Effector CD8-positive, alpha-beta T cell (primary cell): ENCODE measurements around the gene IQCK.
"Not testable (repeated sequence)": the region's sequence is repeated elsewhere in the genome, so short reads cannot be mapped to it uniquely, and the experiment has no call there.

Source experiments
- DNase-seq: peaks from one replicate; lab custom pipeline; 2025; lab: John Stamatoyannopoulos, UW

The IQCK gene

DNA sequence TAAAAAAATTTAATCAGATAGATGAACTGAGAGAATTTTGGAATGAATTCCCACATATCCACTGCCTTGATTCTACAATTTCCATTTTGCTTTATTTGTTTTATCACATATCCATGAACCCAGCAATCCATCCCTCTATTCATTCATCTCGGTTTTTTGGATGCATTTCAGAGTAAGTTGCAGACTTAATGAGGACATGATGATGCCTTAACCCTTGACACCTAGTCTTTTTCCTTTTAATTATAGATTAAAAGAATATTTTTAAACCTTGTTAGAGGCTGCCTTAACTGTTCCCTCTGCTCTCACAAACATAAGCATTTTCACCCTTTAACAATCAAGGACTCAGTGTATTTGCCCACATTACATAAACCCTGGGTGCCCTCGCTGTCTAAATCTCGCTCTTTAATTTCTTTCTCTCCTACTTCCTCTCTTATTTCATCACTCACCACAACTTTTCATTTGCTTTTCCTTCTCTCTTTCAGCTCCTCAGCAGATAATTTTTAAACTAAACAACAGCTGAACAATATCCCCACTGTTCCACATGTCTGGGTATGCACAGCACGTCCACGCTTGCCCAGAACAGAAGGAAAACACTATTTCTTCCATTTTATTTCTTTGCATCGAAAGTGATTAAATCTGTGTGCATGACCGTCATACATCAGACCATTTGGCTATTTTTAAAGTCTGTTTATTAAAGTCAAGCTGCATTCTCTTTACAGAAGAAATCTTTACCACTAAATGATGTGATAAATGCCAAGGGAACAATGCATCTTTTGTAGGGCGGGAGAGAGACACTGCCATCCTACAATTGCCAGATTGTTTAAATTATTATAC, 39.9 kb downstream of the IQCK start:
- DNase-seq = no peak

DNA sequence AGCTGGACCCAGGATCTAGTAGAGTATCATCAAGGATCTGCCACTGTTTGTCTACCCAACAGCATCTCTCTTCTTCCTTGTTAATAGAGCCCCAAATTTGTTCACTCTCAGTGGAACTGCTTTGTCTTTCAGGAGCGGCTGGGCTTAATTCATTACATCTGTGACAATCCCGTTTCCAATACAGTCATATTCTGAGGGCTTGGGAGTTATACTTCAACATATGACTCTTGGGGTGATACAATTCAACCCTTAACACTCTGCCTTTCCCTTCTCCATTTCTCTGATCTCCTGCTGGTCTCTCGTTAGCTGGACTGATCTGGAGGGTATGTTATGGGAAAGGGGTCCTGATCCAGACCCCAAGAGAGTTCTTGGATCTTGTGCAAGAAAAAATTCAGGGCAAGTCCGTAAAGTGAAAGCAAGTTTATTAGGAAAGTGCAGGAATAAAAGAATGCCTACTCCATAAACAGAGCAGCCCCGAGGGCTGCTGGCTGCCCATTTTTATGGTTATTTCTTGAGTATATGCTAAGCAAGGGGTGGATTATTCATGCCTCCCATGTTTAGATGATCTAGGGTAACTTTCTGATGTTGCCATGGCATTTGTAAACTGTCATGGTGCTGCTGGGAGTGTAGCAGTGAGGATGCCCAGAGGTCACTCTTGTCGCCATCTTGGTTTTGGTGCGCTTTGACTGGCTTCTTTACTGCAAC, 42.4 kb downstream of the IQCK start:
- no peak for DNase-seq

DNA sequence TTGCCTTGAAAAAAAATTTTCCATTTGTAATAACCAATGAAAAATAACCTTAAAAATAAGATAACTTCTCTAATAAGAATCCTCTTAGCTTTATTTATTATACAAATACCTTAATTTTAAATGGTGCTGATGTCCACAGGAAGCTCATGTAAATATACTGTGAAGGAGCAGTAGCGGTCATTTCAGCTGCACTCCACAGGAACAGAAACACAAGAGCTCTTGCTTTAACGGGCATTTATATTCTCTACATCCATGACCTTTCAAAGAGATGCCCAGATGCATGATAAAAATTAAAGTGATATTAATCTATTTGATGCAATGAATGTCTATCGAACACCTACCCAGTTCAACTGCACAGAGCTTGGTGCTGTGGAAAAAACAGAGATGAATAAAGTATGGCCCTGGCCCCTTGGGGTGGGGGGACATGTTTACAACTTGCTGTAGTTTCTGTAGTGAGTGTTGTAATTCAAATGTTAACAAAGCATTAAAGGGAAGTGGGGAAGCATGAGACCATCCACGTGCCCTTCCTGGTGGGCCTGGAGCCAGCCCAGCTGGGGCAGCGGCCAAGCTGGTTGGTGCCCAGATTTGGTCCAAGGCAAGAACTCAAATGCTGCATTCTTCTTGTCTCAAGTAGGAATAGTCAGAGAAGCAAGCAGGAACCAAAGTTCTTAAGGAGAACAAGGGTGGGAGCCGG, 47.9 kb downstream of the IQCK start:
- no peak for DNase-seq

DNA sequence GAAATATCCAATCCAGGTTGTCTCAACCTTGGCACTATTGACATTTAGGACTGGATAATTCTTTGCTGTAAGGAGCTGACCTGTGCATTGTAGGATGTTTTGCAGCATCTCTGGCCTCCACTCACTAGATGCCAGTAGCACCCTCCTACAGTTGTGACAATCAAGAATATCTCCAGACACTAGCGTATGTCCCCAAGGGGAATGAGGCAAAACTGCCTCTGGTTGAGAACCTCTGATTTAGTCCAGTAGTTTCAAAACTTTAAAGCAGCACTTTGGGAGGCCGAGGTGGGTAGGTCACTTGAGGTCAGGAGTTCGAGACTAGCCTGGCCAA, 48.4 kb downstream of the IQCK start:
- DNase-seq = no peak

DNA sequence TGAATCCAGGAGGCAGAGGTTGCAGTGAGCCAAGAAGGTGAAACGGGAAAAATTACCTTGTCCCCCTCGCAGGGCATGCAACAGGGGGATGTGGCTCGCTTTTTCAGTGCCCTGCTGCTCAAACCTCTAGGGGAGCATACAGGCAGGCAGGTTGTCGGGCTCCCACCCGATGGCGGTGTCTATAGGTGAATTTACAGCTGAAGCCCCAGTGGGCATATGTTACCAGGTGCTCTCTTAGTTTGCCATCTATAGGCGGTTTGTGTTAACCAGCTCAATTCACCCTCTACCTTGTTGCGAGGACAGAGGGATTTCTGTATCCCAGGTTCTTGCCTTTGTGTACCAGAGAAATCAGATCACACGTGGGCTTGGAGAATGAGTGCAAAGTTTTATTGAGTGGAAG, 48.9 kb downstream of the IQCK start:
- DNase-seq = no peak

DNA sequence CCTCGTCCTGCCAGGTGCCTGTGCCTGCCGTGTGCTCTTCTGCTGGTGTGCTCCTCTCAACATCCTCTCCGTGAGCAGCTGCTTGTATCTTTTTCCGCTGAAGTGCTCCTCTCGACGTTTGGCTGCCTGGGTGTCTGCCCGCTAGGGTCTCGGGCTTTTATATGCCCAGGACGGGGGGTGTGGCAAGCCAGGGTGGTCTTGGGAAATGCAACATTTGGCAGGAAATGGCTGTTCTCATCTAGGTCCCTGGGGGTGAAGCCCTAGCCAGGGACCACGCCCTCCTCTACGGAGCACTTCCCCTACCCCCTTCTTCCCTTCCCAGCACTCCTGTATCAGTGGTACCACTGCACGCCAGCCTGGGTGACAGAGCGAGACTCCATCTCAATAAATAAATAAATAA, 49.4 kb downstream of the IQCK start:
- no peak for DNase-seq

DNA sequence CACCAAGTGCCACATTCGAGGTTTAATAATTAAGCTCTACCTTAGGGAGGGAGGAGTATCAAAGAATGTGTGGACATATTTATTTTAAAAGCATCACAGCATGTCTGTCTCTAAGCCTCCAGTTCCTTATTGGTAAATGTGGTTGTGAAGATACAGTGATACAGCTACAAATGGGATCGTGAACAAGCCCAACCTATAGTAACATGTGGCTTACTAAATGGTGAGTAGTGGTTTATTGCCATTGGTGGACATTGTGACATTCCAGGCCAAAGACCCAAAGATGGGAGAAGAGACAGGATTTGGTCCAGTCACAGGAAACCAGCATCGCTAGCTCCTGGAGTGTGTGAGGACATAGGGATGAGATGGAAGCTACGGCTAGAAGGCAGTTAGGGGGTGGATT, 51.2 kb downstream of the IQCK start:
- no peak for DNase-seq

DNA sequence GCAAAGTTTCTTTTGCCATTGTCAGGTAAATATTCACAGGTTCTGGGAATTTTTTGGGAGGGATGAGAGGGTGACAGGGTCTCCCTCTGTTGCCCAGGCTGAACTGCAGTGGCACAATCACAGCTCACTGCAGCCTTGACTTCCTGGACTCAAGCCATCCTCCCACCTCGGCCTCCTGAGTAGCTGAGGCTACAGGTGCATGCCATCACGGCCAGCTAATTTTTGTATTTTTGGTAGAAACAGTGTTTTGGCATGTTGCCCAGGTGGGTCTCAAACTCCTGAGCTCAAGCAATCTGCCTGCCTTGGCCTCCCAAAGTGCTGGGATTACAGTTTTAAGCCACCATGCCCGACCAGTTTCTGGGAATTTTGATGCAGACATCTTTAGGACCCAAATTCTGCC, 53.0 kb downstream of the IQCK start:
- DNase-seq = no peak

DNA sequence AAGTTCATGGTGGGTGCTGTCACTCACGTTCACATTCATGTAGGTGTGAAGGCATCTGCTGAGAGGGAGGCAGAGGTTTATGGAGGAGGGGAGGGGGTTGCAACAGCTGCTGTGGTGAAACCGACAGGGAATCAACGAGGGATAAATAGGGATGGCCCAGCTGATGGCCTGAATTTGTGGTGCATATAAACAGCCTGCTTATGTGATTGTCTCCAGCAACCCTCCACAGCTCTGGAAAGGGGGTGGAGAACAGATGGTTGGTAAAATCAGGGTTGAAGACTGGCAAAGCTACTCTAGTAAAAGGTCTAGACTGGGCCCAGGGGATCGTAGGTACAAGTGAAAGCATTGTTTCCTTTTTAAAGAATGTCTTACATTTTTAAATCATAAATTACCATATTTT, 53.7 kb downstream of the IQCK start:
- no peak for DNase-seq

DNA sequence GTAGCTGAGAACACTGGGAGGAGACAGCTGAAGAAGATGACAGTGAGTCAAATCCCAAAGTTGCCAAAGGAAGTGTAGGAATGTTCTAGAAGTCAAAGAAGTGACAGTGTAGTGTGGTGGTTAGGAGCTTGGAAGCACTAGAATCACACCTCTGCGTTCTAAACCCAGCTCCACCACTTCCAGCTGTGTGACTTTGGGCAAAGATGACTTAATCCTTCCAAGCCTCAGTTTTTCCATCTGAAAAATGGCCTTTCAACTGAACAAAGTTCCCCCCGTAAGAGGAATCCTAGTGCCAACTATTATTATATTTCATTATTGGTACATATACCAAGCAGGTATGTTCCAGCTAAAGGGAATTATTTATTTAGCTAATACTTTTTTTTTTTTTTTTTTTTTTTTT, 56.0 kb downstream of the IQCK start:
- no peak for DNase-seq

DNA sequence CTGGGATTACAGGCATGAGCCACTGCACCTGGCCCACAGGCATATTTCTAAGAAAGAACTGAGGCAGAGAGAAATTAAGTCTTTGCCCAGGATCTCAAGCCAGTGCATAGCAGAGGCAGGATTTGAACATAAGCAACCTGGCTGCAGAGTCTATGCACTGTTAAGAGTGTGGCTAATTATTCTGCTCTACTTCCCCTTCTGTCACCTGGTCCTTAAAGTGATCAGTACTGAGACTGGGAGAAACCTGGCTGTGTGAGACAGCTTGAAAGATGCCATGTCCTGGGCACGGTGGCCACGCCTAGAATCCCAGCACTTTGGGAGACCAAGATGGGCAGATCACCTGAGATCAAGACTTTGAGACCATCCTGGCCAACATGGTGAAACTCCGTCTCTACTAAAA, 58.1 kb downstream of the IQCK start:
- no peak for DNase-seq

DNA sequence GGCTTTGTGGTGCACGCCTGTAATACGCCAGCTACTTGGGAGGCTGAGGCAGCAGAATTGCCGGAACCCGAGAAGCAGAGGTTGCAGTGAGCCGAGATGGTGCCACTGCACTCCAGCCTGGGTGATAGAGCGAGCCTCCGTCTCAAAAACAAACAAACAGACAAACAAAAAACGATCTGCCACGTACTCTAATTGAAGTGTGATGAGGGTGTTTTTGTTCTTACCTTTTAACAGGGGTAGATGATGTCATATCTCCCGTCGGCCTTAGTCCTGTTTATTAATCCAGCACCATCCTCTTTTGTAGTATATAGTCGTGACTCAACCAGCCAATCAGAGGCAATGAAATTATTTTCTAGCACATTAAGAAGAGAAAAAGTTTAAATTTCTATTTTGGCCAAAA, 58.5 kb downstream of the IQCK start:
- no peak for DNase-seq

DNA sequence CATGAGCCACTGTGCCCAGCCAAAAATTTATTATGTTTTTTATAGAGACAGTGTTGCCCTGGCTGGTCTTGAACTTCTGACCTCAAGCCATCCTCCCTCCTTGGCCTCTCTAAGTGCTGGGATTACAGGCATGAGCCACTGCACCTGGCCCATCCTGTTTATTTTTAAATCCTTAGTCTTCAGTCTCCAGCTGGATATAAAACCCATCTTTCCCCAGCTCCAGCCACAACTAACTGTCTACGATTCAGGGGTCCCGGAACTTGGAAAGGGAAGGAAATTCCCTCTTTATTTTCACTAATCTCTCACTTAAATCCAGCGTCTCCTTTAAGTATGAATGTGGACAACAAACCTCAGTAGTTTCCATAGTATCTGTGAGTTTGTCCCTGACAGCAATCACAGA, 62.2 kb downstream of the IQCK start:
- DNase-seq = no peak

DNA sequence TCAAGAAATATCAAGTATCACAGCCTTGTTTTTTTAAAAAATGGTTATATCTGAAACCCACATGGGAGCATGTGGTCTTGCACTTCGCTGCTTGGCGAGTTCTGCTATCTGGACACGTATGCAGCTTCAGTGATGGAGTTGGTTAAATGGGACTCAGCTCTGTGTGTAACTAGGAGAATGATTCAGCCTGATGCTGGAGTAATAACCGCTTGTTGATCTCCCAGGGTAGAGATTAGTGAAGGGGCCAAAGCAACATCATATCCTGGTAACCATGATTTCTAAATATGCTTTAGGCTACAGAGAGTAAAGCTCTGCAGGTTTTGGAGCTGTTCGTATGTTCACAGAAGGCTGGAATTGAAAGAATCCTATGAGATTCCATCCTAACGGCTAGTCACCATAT, 63.2 kb downstream of the IQCK start:
- no peak for DNase-seq

DNA sequence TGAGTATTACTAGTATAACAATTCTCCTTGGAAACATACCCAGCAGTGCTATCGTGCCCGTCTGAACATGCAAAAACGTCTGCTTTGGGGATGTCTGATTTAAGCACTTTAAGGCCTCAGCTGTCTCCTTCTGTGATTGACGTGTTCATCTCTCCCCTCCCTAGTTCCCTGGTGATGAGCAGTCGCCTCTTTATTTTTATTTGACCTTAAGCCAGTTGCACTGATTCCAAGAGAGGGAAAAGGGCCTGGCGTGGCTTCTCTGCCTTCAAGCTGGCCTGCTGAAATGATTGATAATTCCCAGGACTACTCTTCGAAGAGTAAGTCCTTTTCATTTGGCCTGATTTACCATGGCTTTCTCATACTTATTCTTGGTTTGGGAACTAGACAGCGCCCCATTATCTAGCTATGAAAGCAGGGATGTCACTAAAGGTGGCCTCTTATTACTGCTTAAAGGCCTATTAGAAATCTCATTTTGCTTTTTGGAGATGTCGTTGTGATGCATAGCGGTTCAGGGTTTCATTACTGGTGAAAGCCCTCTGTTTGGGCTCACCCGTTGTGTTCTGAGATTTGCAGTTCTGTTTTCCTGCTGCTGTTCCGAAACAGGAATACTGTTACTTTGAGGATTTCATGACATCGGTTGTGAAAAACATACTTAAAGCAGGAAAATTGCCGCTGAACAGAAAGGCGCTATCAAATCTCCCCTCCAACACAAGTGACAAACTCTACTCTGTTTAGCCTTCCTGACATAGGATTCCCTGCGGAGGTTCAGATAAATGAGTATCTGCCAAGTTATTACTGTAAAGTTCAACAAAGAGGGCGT, 65.5 kb downstream of the IQCK start:
- DNase-seq = no peak

DNA sequence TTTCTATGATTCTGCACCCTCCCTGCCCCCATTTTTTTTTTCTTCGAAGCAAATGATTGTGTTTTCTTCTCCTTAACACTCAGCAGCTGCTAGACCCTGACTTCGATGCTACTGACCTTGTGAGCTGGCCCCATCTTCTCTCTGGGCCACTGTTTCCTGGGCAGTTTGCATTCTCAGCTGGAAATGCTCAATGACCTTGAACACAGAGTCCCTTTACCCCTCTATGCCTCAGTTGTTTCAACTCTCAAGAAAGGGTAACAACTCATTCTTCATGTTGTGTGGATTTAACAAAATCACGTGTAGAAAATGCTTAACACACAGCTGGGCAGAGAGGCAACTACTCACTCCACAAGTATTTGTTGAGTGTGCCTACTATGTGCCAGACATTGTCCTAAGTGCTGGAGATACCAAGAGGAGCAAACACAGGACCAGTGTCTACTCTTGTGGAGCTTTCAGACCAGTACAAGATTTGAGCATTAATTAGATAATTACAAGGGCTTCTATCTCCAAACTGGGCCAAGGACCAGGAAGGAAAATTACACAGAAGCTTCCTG, 66.2 kb downstream of the IQCK start:
- DNase-seq = no peak

DNA sequence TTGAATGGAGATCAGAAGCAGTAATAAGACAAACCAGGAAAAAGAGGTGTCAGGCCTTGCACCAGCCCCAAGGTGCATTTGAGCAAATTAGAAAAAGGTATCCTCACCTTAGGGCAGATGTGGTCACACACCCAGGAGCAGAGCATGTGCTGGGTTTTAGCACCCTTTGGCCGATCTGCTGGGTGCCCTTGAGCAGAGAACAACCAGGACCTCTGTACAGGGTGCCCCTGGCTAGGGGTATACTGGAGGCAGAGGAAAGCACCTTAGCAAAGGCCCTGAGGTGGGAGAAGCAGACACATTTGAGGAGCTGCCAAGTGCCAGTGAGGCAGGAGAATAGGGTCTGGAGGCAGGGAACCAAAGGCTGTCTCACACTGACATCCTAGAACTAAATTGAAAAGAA, 67.0 kb downstream of the IQCK start:
- DNase-seq = no peak

DNA sequence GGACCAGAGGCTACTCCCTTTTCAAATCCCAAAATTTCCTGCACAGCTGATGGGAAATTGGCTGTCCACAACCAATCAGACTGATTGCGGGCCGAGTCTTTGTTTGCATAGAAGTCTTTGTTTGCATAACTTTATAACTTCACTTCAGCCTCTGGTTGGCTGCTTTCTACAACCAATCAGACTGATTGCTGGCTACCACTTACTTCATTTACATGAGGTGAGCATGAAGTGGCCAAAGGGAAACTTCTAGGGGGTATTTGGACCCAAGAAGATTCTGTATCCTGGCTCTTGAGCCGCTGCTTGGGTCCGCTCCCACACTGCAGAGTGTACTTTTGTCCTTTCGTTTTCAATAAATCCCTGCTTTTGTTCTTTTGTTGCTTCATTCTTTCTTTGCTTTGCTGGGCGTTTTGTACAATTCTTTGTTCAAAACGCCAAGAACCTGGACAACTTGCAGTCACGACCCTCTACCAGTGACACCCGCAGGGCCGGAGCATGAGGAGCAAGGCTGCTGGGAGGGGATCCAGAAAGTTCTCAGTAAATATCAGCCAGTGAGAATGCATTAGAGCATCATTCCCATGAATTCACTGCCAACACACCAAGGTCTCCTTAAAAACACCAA, 67.5 kb downstream of the IQCK start:
- no peak for DNase-seq

DNA sequence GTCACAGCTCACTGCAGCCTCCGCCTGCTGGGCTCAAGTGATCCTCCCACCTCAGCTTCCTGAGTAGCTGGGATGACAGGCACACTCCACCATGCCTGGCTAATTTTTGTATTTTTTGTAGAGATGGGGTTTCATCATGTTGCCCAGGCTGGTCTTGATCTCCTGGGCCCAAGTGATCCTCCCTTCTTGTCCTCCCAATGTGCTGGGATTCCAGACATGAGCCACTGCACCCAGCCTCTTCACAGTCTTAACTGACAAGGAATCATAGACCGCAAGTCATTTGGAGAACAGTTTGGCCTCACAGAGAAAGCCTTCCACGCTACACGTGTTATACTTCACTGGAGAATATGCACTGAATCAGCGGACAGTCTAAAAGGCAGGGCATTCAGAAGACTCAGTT, 83.3 kb downstream of the IQCK start:
- DNase-seq = not testable (repeated sequence)

DNA sequence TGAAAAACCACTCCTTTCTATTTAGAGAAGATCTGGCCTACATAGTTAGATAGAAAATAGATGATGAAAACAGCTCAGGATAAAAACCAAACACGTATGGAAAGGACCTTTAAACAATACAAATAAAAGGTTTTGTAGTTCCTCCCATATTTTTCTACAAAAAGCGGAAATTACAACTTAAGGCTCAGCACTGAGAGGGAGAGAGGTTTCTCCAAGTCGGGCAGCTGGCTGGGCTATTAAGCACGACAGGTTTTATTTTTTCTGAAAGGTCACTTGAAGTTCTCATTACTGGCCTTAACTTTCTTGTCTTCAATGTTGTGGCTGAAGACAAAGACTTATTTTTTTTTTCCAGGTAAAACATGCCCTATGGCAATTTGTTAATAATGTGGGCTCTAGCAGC, 83.8 kb downstream of the IQCK start:
- DNase-seq = not testable (repeated sequence)

DNA sequence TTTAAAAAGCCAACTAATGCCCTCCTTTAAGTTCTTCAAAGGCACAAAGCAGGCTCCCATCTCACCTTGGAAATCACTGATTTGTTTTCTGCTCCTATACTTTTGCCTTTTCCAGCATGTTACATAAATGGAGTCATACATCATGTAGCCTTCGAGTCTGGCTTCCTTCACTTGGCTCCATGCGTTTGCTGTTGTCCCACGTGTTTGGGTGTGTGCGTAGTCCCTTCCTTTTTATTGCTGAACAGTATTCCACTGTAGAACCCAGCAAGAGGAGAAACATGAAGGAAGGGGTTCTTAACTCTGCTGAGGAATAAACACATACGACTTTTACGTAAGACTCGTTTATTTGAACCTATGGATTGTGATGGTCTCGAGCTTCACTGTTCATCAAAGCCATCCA, 84.5 kb downstream of the IQCK start:
- no peak for DNase-seq
